COLO668 (cell line): ENCODE results near the gene THBS2.
"Not testable (repeated sequence)": the region's sequence is repeated elsewhere in the genome, so short reads cannot be mapped to it uniquely, and the experiment has no call there.

Experiments used
- DNase-seq: peaks from one replicate; lab custom pipeline; 2025; ENCODE audit not compliant: unreplicated experiment; lab: John Stamatoyannopoulos, UW

The THBS2 gene

DNA sequence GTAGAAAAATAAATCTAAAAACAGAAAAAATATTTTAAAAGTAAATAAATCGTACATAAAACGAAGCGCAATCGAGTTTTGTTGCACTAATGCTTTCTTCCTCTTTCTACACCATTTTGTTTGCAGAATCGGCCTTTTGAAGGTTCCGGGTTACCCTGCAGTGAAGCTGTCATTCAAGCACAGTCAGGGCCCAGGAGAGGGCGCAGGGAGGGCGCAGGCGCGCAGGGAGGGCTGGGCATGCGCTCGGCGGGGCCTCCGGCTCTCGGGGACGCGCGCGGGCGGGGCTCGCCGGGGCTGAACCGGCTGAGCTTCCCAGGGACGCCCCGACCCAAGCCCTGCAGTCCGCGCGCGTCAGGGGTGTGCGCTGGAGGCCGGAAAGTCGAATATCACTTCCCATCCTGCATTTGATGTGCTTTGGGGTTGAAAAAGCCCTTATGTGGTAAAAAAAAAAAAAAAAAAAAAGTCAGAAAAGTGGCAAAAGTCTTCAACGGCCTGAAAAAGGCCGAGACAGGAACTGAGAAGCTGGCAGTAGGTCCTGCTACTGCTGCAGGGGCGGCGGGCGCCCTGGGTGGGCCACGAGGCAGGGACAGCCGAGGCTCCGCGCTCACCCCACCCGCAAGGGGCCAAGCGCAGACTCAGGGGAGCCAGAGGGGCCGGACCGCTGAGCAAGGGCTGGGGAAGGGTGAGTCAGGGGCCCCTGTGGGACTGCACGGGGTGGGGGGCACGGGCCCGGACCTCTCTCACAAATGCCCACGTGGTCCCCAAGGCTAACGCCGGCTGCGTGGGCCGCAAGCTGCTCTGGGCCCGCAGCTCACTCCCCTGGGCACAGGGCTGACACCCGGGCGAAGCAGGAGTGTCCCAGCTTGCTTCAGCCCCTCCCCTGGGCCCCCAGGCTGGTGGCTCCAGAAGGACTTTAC is 40.5 kb downstream of the THBS2 start:
- DNase-seq: peak; percentile 86

DNA sequence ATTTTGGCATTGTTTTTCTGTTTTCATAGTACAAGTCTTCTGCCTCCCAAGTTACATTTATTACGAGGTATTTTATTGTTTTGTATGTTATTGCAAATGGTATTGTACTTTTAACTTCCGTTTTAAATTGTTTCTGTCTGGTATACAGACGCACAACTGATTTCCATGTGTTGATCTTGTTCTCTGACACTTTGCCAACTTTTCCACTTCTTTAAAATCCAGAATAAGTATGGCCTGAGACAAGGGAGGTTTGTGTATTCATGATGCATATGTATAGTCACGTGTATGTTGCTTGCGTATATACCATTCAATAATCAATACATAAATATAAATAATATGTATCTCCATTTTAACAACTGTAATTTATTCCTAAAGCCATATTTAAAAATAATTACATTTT is 41.2 kb downstream of the THBS2 start:
- no peak for DNase-seq

DNA sequence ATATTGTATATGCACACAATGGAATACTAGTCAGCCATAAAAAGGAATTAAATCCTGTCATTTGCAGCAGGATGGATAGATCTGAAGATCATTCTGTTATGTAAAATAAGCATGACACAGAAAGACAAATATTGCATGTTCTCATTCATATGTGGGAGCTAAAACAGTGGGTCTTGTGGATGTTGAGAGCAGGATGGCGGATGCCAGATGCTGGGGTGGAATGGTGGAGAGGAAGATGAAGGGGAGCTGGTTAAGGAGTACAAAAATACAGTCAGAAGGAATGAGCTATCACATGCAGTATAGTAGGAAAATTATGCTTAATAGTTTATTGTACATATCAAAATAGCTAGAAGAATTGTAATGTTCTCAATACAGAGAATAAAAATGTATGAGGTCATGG is 41.8 kb downstream of the THBS2 start:
- no peak for DNase-seq

DNA sequence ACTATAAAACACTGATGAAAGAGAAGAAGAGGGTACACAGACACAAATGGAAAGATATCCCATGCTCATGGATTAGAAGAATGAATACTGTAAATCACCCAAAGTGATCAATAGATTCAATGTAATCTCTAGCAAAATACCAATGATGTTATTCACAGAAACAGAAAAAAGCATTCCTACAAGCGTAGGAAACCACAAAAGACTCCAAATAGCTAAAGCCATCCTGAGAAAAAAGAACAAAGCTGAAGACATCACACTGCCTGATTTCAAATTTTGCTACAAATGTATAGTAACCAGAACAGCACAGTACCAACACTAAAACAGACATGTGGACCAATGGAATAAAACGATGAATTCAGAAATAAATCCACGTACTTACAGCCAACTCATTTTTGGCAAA is 43.0 kb downstream of the THBS2 start:
- DNase-seq: no peak

DNA sequence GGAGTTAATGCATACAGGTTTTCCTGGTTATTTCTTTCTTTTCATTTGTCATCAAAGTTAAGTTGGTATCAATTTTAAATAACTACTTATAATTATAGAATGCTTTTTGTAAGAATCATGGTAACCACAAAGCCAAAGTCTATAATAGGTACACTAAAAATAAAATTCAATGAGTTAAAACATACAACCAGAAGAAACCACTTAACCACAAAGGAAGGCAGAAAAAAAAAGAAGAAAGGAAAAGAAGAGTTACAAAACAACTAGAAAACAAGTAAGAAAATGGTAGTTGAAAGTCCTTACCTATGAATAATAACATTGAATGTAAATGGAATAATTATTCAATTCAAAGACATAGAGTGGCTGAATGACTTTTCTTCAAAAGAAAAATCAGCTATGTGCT is 45.6 kb downstream of the THBS2 start:
- DNase-seq: no peak

- DNase-seq: no peak
Observed at GRCh38 chr6:169207482-169207881, 46.2 kb downstream of the THBS2 start.

GRCh38 chr6:169205176-169206160 is 48.2 kb downstream of the THBS2 start:
- no peak for DNase-seq

- DNase-seq: no peak
Observed at GRCh38 chr6:169204167-169204566, 49.5 kb downstream of the THBS2 start.

- no peak for DNase-seq
Observed at GRCh38 chr6:169201985-169202384, 51.7 kb downstream of the THBS2 start.

- DNase-seq: no peak
Observed at GRCh38 chr6:169200893-169201514, 52.6 kb downstream of the THBS2 start.

GRCh38 chr6:169199625-169200335 is 53.9 kb downstream of the THBS2 start:
- no peak for DNase-seq

GRCh38 chr6:169198885-169199284 is 54.8 kb downstream of the THBS2 start:
- no peak for DNase-seq

DNA sequence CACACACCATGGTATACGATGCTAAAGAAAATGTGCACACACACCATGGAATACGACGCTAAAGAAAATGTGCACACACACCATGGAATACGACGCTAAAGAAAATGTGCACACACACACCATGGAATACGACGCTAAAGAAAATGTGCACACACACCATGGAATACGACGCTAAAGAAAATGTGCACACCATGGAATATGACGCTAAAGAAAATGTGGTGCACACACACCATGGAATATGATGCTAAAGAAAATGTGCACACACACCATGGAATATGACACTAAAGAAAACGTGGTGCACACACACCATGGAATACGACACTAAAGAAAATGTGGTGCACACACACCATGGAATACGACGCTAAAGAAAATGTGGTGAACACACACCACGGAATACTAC is 55.7 kb downstream of the THBS2 start:
- not testable (repeated sequence) for DNase-seq

DNA sequence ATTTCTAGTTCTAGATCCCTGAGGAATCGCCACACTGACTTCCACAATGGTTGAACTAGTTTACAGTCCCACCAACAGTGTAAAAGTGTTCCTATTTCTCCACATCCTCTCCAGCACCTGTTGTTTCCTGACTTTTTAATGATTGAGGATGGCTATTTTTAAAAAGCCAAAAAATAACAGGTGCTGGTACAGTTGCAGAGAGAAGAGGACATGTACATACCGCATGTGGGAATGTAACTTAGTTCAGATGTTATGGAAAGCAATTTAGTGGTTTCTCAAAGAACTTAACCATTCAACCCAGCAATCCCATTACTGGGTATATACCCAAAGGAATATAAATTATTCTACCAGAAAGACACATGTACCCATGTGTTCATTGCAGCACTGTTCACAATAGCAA is 57.4 kb downstream of the THBS2 start:
- DNase-seq: not testable (repeated sequence)

- DNase-seq: no peak
Observed at GRCh38 chr6:169194737-169195136, 58.9 kb downstream of the THBS2 start.

DNA sequence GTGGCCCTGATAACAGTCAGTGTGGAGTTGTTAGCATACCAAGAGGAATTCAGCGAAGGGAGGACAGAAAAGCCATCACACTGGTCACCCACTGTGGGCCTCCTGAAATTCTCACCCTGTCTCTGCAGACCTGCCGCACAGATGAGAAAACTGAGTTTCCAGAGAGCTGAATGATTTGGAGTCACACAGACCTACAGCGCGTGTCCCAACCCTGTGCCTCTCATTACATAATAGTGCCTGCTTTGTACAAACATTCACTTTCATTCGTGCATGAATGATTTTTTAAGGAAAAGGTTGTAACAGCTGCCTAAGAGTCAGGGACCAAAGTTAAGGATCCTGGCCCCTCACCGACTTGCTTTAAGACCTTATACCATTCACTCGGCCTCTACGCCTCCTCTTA is 62.7 kb downstream of the THBS2 start:
- no peak for DNase-seq

DNA sequence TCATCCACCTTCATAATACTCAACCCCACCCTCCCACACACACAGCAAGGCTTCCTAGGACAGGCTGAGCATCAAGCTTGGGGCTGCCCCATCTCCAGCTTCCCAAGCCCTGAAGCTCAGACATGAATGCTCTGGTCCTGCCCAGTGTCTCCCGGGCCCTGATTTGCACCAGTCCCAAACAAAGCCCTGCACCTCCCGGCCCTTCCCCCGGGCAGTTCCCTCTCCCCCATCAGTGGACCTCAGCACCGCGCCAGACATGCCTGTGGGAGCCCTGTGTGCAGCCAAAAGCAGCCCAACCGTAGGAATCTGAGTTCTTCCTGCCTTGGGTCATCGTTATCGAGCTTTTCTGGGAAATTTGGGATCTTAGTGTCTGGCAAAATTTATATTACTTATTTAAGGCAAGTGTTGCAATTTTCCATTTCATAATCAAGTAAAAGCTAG is 63.5 kb downstream of the THBS2 start:
- no peak for DNase-seq

DNA sequence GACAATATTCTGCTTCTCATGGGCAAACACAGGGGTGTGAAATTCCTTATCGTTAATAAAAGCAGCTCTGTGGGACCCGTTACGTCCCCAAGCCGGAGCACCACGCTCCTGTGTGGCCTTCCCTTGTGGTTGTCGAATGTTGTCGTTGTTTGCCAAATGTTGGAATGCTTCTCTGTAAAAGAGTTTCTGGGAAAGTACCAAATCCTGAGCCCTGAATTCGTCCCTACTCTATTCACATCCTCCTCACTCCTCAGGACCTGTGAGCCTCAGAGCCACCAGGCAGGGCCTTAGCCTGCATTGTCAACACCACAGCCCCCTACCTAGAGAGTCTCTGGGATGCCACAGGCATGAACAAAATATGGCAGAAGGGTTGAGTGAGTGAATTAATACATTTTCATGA is 64.0 kb downstream of the THBS2 start:
- no peak for DNase-seq

- DNase-seq: peak; percentile 16
Observed at GRCh38 chr6:169189182-169189581, 64.5 kb downstream of the THBS2 start.

DNA sequence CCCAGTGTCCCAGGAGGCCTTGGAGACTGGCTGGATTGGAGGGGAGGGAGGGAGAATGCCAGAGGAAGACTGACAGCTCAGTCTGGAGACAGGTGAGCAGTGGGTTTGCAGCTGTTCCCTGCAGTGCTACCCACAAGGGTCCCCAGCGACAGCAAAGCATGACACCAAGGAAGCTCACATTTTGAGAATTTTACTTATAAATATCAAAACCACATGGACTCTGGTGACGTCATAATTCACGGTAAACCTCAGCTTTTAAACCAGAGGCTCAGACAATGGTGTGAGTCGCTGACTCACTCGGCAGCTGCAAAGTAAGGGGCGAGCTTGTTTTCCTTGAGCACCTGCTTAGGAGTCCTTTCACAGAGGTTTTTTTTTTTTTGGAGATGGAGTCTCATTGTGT is 65.2 kb downstream of the THBS2 start:
- DNase-seq: peak; percentile 3

- no peak for DNase-seq
Observed at GRCh38 chr6:169188051-169188470, 65.6 kb downstream of the THBS2 start.
